KOPT-K1 (cell line): ENCODE data around the gene LIN37.
"Not testable (repeated sequence)": the region's sequence is repeated elsewhere in the genome, so short reads cannot be mapped to it uniquely, and the experiment has no call there.

Experiments
- H3K27ac ChIP-seq: fragments of 200-600 bp; sonication (generic); 2 replicates; pipeline ENCODE4 v1.5.1; 2016; ENCODE audit warnings: antibody characterized with exemption, mild to moderate bottlenecking, low read depth, low read length; ENCODE audit not compliant: poor library complexity, severe bottlenecking
- H3K36me3 ChIP-seq: fragments of 200-600 bp; sonication (generic); 2 replicates; pipeline ENCODE4 v1.5.1; 2017; ENCODE audit warnings: antibody characterized with exemption, mild to moderate bottlenecking, low read length, moderate library complexity; ENCODE audit not compliant: insufficient read depth
- H3K9me3 ChIP-seq: fragments of 200-600 bp; sonication (generic); 2 replicates; pipeline ENCODE4 v1.5.1; 2017; ENCODE audit warnings: antibody characterized with exemption, low read length, mild to moderate bottlenecking; ENCODE audit not compliant: insufficient read depth, poor library complexity, severe bottlenecking

The LIN37 gene

GRCh38 chr19:35764432-35765315, 16.3 kb downstream of the LIN37 start:
- Histone ChIP-seq H3K9me3 (no peaks in the 10 kb centered on the region), H3K36me3 (peaks cover 94% of the 10 kb centered on the region), H3K27ac (no peak overlapping the region)

- no peak overlapping the region for H3K27ac ChIP-seq
- no peaks in the 10 kb centered on the region for H3K9me3 ChIP-seq
- peaks cover 76% of the 10 kb centered on the region for H3K36me3 ChIP-seq
These were observed 18.3 kb downstream of the LIN37 start for GRCh38 chr19:35766571-35767104.

GRCh38 chr19:35767288-35768081, 19.1 kb downstream of the LIN37 start:
- no peak overlapping the region for H3K27ac ChIP-seq
- H3K9me3 ChIP-seq: no peaks in the 10 kb centered on the region
- H3K36me3 ChIP-seq: peaks cover 68% of the 10 kb centered on the region

- Histone ChIP-seq H3K36me3 (peaks cover 64% of the 10 kb centered on the region; the same call in 1 of the 2 replicates), H3K9me3 (no peaks in the 10 kb centered on the region), H3K27ac (no peak overlapping the region)
These were observed 19.7 kb downstream of the LIN37 start for GRCh38 chr19:35768082-35768421.

- H3K36me3 ChIP-seq: peaks cover 28% of the 10 kb centered on the region
- not testable (repeated sequence) for H3K27ac ChIP-seq
These were observed 24.0 kb downstream of the LIN37 start for GRCh38 chr19:35772362-35772761.

GRCh38 chr19:35773020-35773806, 24.8 kb downstream of the LIN37 start:
- Histone ChIP-seq H3K27ac (no peak overlapping the region), H3K36me3 (peaks cover 28% of the 10 kb centered on the region), H3K9me3 (no peaks in the 10 kb centered on the region)

More at GRCh38 chr19:35772362-35772761, 24.0 kb downstream of the LIN37 start:
- not testable (repeated sequence) for H3K9me3 ChIP-seq

GRCh38 chr19:35774274-35775045, 26.1 kb downstream of the LIN37 start:
- H3K27ac ChIP-seq: no peak overlapping the region

GRCh38 chr19:35775046-35775297, 26.6 kb downstream of the LIN37 start:
- Histone ChIP-seq H3K36me3 (peaks cover 30% of the 10 kb centered on the region), H3K27ac (no peak overlapping the region), H3K9me3 (no peaks in the 10 kb centered on the region)

More at GRCh38 chr19:35774274-35775045, 26.1 kb downstream of the LIN37 start:
- Histone ChIP-seq H3K9me3 (no peaks in the 10 kb centered on the region), H3K36me3 (peaks cover 28% of the 10 kb centered on the region)

GRCh38 chr19:35775298-35776101, 27.1 kb downstream of the LIN37 start, which contains the start of gene ARHGAP33:
Gene ARHGAP33, plus strand, starts transcription at chr19:35775564. Its CDS starts 95 bp downstream, at chr19:35775659.
- Histone ChIP-seq H3K36me3 (peaks cover 35% of the 10 kb centered on the region), H3K9me3 (no peaks in the 10 kb centered on the region), H3K27ac (peak within 1 kb of the TSS; percentile 73)

- Histone ChIP-seq H3K27ac (peak overlapping the region; percentile 73), H3K9me3 (no peaks in the 10 kb centered on the region), H3K36me3 (peaks cover 43% of the 10 kb centered on the region)
These were observed 27.9 kb downstream of the LIN37 start for GRCh38 chr19:35776102-35776788.

GRCh38 chr19:35777086-35777841, 28.9 kb downstream of the LIN37 start:
- H3K9me3 ChIP-seq: no peaks in the 10 kb centered on the region
- peak overlapping the region; percentile 73 for H3K27ac ChIP-seq
- H3K36me3 ChIP-seq: peaks cover 53% of the 10 kb centered on the region

- H3K9me3 ChIP-seq: no peaks in the 10 kb centered on the region
- no peak overlapping the region for H3K27ac ChIP-seq
- peaks cover 60% of the 10 kb centered on the region for H3K36me3 ChIP-seq
These were observed 29.6 kb downstream of the LIN37 start for GRCh38 chr19:35777961-35778360.
